ENCODE data around the gene MT1F.

MT1F gene

GRCh38 chr16:56628486-56629350, 29.0 kb upstream of the MT1F start:
- no peak overlapping the region for H2BK120ac ChIP-seq (ENCODE audit: insufficient read depth, low read length, poor library complexity)
- H2AFZ ChIP-seq (ENCODE audit: insufficient read depth, low read length, poor library complexity) = no peak overlapping the region
- peaks cover 48% of the 10 kb centered on the region for H3K27me3 ChIP-seq (ENCODE audit: insufficient read depth, low read length)
- no peak overlapping the region for H3K18ac ChIP-seq (ENCODE audit: low read length)
- no peak overlapping the region for H3K9ac ChIP-seq (ENCODE audit: low read length)
- no peak overlapping the region for H3K4ac ChIP-seq (ENCODE audit: low read depth, low read length)
- no peak overlapping the region for H3K27ac ChIP-seq (ENCODE audit: low read depth, low read length)
- no peak overlapping the region for H2BK12ac ChIP-seq (ENCODE audit: low read length)
- H3K9me3 ChIP-seq (ENCODE audit: insufficient read depth, low read depth, low read length) = peaks cover 13% of the 10 kb centered on the region
- no peak overlapping the region for H3K14ac ChIP-seq (ENCODE audit: low read length)
- no peak for DNase-seq
- H3K23ac ChIP-seq (ENCODE audit: low read length) = no peak overlapping the region
- no peak overlapping the region for H3K4me3 ChIP-seq (ENCODE audit: low read depth, low read length)
- no peak overlapping the region for H2BK5ac ChIP-seq (ENCODE audit: low read depth, low read length, poor library complexity)
- H2AK5ac ChIP-seq (ENCODE audit: low read length) = no peak overlapping the region
- no peaks in the 10 kb centered on the region for H3K36me3 ChIP-seq (ENCODE audit: control insufficient read depth in 1 of 2, insufficient read depth in 2 of 2, low read length in 2 of 2)
- H4K91ac ChIP-seq (ENCODE audit: low read depth, low read length) = no peak overlapping the region
- H4K8ac ChIP-seq (ENCODE audit: low read depth, low read length) = no peak overlapping the region
- no peak overlapping the region for H3K4me2 ChIP-seq (ENCODE audit: low read length)
- no CpG with 5 or more reads among the region's 9 CpGs for whole genome bisulfite sequencing (ENCODE audit: extremely low coverage, insufficient coverage, insufficient read length)
- H4K12ac ChIP-seq (ENCODE audit: low read depth, low read length) = no peak overlapping the region
- H3K79me1 ChIP-seq (ENCODE audit: low read length) = peaks cover 1% of the 10 kb centered on the region
- H3K4me1 ChIP-seq (ENCODE audit: control insufficient read depth in 1 of 2, insufficient read depth in 2 of 2, low read length in 2 of 2) = peaks cover 12 to 24% of the 10 kb centered on the region in 2 experiments
- H3K79me2 ChIP-seq (ENCODE audit: control insufficient read depth, insufficient read depth, low read length, poor library complexity) = no peaks in the 10 kb centered on the region

GRCh38 chr16:56629531-56629930, 28.2 kb upstream of the MT1F start:
- no peak overlapping the region for H3K4me2 ChIP-seq (ENCODE audit: low read length)
- no peak overlapping the region for H4K8ac ChIP-seq (ENCODE audit: low read depth, low read length)
- H3K9me3 ChIP-seq (ENCODE audit: insufficient read depth, low read depth, low read length) = peaks cover 13% of the 10 kb centered on the region
- no peak overlapping the region for H3K27ac ChIP-seq (ENCODE audit: low read depth, low read length)
- H2BK120ac ChIP-seq (ENCODE audit: insufficient read depth, low read length, poor library complexity) = no peak overlapping the region
- H3K4me1 ChIP-seq (ENCODE audit: control insufficient read depth in 1 of 2, insufficient read depth in 2 of 2, low read length in 2 of 2) = peaks cover 12 to 24% of the 10 kb centered on the region in 2 experiments
- H3K9ac ChIP-seq (ENCODE audit: low read length) = no peak overlapping the region
- WGBS (ENCODE audit: extremely low coverage, insufficient coverage, insufficient read length) = no CpG with 5 or more reads among the region's 3 CpGs
- H3K27me3 ChIP-seq (ENCODE audit: insufficient read depth, low read length) = peaks cover 55% of the 10 kb centered on the region
- peaks cover 1% of the 10 kb centered on the region for H3K79me1 ChIP-seq (ENCODE audit: low read length)
- no peak overlapping the region for H2BK12ac ChIP-seq (ENCODE audit: low read length)
- no peak overlapping the region for H4K12ac ChIP-seq (ENCODE audit: low read depth, low read length)
- no peaks in the 10 kb centered on the region for H3K79me2 ChIP-seq (ENCODE audit: control insufficient read depth, insufficient read depth, low read length, poor library complexity)
- H3K4ac ChIP-seq (ENCODE audit: low read depth, low read length) = no peak overlapping the region
- H2AK5ac ChIP-seq (ENCODE audit: low read length) = no peak overlapping the region
- no peak overlapping the region for H3K23ac ChIP-seq (ENCODE audit: low read length)
- no peak overlapping the region for H3K14ac ChIP-seq (ENCODE audit: low read length)
- H3K4me3 ChIP-seq (ENCODE audit: low read depth, low read length) = no peak overlapping the region
- H2AFZ ChIP-seq (ENCODE audit: insufficient read depth, low read length, poor library complexity) = no peak overlapping the region
- H2BK5ac ChIP-seq (ENCODE audit: low read depth, low read length, poor library complexity) = no peak overlapping the region
- no peak for DNase-seq
- no peak overlapping the region for H3K18ac ChIP-seq (ENCODE audit: low read length)
- H4K91ac ChIP-seq (ENCODE audit: low read depth, low read length) = no peak overlapping the region
- no peaks in the 10 kb centered on the region for H3K36me3 ChIP-seq (ENCODE audit: control insufficient read depth in 1 of 2, insufficient read depth in 2 of 2, low read length in 2 of 2)

- no peaks in the 10 kb centered on the region for H3K36me3 ChIP-seq (ENCODE audit: control insufficient read depth in 1 of 2, insufficient read depth in 2 of 2, low read length in 2 of 2)
- H3K14ac ChIP-seq (ENCODE audit: low read length) = no peak overlapping the region
- no peak overlapping the region for H4K12ac ChIP-seq (ENCODE audit: low read depth, low read length)
- H3K27ac ChIP-seq (ENCODE audit: low read depth, low read length) = no peak overlapping the region
- no peak overlapping the region for H3K4me3 ChIP-seq (ENCODE audit: low read depth, low read length)
- DNase-seq = no peak
- peaks cover 13% of the 10 kb centered on the region for H3K9me3 ChIP-seq (ENCODE audit: insufficient read depth, low read depth, low read length)
- H3K4me1 ChIP-seq (ENCODE audit: control insufficient read depth in 1 of 2, insufficient read depth in 2 of 2, low read length in 2 of 2) = peaks cover 10 to 21% of the 10 kb centered on the region in 2 experiments
- no peak overlapping the region for H3K9ac ChIP-seq (ENCODE audit: low read length)
- no peak overlapping the region for H4K91ac ChIP-seq (ENCODE audit: low read depth, low read length)
- no peak overlapping the region for H3K4me2 ChIP-seq (ENCODE audit: low read length)
- no peak overlapping the region for H4K8ac ChIP-seq (ENCODE audit: low read depth, low read length)
- no peak overlapping the region for H2AFZ ChIP-seq (ENCODE audit: insufficient read depth, low read length, poor library complexity)
- H3K18ac ChIP-seq (ENCODE audit: low read length) = no peak overlapping the region
- no peak overlapping the region for H2AK5ac ChIP-seq (ENCODE audit: low read length)
- peaks cover 56% of the 10 kb centered on the region for H3K27me3 ChIP-seq (ENCODE audit: insufficient read depth, low read length)
- H3K79me1 ChIP-seq (ENCODE audit: low read length) = peaks cover 1% of the 10 kb centered on the region
- no peak overlapping the region for H3K4ac ChIP-seq (ENCODE audit: low read depth, low read length)
- no peaks in the 10 kb centered on the region for H3K79me2 ChIP-seq (ENCODE audit: control insufficient read depth, insufficient read depth, low read length, poor library complexity)
- H2BK120ac ChIP-seq (ENCODE audit: insufficient read depth, low read length, poor library complexity) = no peak overlapping the region
- no peak overlapping the region for H3K23ac ChIP-seq (ENCODE audit: low read length)
- no peak overlapping the region for H2BK5ac ChIP-seq (ENCODE audit: low read depth, low read length, poor library complexity)
- WGBS (ENCODE audit: extremely low coverage, insufficient coverage, insufficient read length) = no CpG with 5 or more reads among the region's 3 CpGs
- no peak overlapping the region for H2BK12ac ChIP-seq (ENCODE audit: low read length)
Observed at GRCh38 chr16:56630134-56630533, 27.6 kb upstream of the MT1F start.

- DNase-seq = no peak
- Histone ChIP-seq H3K27me3 (ENCODE audit: insufficient read depth, low read length) (peaks cover 56% of the 10 kb centered on the region), H3K4me1 (ENCODE audit: control insufficient read depth in 1 of 2, insufficient read depth in 2 of 2, low read length in 2 of 2) (peaks cover 3 to 13% of the 10 kb centered on the region in 2 experiments), H2BK12ac (ENCODE audit: low read length) (no peak overlapping the region), H3K14ac (ENCODE audit: low read length) (no peak overlapping the region), H3K4me3 (ENCODE audit: low read depth, low read length) (no peak overlapping the region), H4K91ac (ENCODE audit: low read depth, low read length) (no peak overlapping the region), H3K27ac (ENCODE audit: low read depth, low read length) (no peak overlapping the region), H2BK120ac (ENCODE audit: insufficient read depth, low read length, poor library complexity) (no peak overlapping the region), H3K23ac (ENCODE audit: low read length) (no peak overlapping the region), H2AFZ (ENCODE audit: insufficient read depth, low read length, poor library complexity) (no peak overlapping the region), H3K18ac (ENCODE audit: low read length) (no peak overlapping the region), H4K8ac (ENCODE audit: low read depth, low read length) (no peak overlapping the region), H3K79me1 (ENCODE audit: low read length) (peaks cover 1% of the 10 kb centered on the region), H3K4ac (ENCODE audit: low read depth, low read length) (no peak overlapping the region), H3K36me3 (ENCODE audit: control insufficient read depth in 1 of 2, insufficient read depth in 2 of 2, low read length in 2 of 2) (no peaks in the 10 kb centered on the region), H2BK5ac (ENCODE audit: low read depth, low read length, poor library complexity) (no peak overlapping the region), H3K9ac (ENCODE audit: low read length) (no peak overlapping the region), H2AK5ac (ENCODE audit: low read length) (no peak overlapping the region), H3K79me2 (ENCODE audit: control insufficient read depth, insufficient read depth, low read length, poor library complexity) (no peaks in the 10 kb centered on the region), H3K4me2 (ENCODE audit: low read length) (no peak overlapping the region), H3K9me3 (ENCODE audit: insufficient read depth, low read depth, low read length) (peaks cover 9% of the 10 kb centered on the region), H4K12ac (ENCODE audit: low read depth, low read length) (no peak overlapping the region)
- no CpG with 5 or more reads among the region's 10 CpGs for WGBS (ENCODE audit: extremely low coverage, insufficient coverage, insufficient read length)
Observed at GRCh38 chr16:56631197-56631596, 26.6 kb upstream of the MT1F start.
